EH (cell line): ENCODE data around the gene GBE1.
"Not testable (repeated sequence)": the region's sequence is repeated elsewhere in the genome, so short reads cannot be mapped to it uniquely, and the experiment has no call there.

ENCODE experiments used
- DNase-seq: peaks from one replicate; pipeline ENCODE4 v3.0.0-alpha.2; 2015; ENCODE audit warnings: low read depth

Gene GBE1

GRCh38 chr3:81531263-81531662 lies 230.2 kb downstream of the GBE1 start:
- DNase-seq = no peak

- peak; percentile 22 for DNase-seq
Observed at GRCh38 chr3:81530180-81530939, 231.1 kb downstream of the GBE1 start.

GRCh38 chr3:81521855-81522254 lies 239.6 kb downstream of the GBE1 start:
- no peak for DNase-seq

GRCh38 chr3:81518945-81519344 lies 242.5 kb downstream of the GBE1 start:
- DNase-seq = no peak

GRCh38 chr3:81516042-81516441 lies 245.4 kb downstream of the GBE1 start:
- DNase-seq = no peak

- DNase-seq = no peak
Observed at GRCh38 chr3:81513591-81513990, 247.9 kb downstream of the GBE1 start.

GRCh38 chr3:81503026-81503425 lies 258.4 kb downstream of the GBE1 start:
- DNase-seq = no peak

GRCh38 chr3:81502236-81502635 lies 259.2 kb downstream of the GBE1 start:
- DNase-seq = no peak

- no peak for DNase-seq
Observed at GRCh38 chr3:81500039-81500438, 261.4 kb downstream of the GBE1 start.

GRCh38 chr3:81497572-81498251 lies 263.7 kb downstream of the GBE1 start:
- peak; percentile 9 for DNase-seq

- no peak for DNase-seq
Observed at GRCh38 chr3:81496407-81497104, 264.9 kb downstream of the GBE1 start.

- not testable (repeated sequence) for DNase-seq
Observed at GRCh38 chr3:81492471-81492870, 269.0 kb downstream of the GBE1 start.

GRCh38 chr3:81492040-81492439 lies 269.4 kb downstream of the GBE1 start:
- DNase-seq = peak; percentile 35

- peak; percentile 80 for DNase-seq
Observed at GRCh38 chr3:81490541-81491288, 270.7 kb downstream of the GBE1 start.

- peak; percentile 83 for DNase-seq
Observed at GRCh38 chr3:81485444-81485865, 276.0 kb downstream of the GBE1 start.

GRCh38 chr3:81484520-81484919 lies 276.9 kb downstream of the GBE1 start:
- DNase-seq = no peak

- no peak for DNase-seq
Observed at GRCh38 chr3:81483046-81483445, 278.4 kb downstream of the GBE1 start.

- DNase-seq = no peak
Observed at GRCh38 chr3:81477740-81478139, 283.7 kb downstream of the GBE1 start.

GRCh38 chr3:81476692-81477091 lies 284.8 kb downstream of the GBE1 start:
- DNase-seq = no peak

GRCh38 chr3:81472600-81473362 lies 288.7 kb downstream of the GBE1 start:
- DNase-seq = no peak

GRCh38 chr3:81470524-81471278 lies 290.7 kb downstream of the GBE1 start:
- no peak for DNase-seq
